ENCODE measurements around the gene TRIM49D1. TPM values are rescaled to one million over a fixed set of nuclear protein-coding genes. Genes with fewer than 3 reads are reported as not detected.

Gene TRIM49D1, protein sequence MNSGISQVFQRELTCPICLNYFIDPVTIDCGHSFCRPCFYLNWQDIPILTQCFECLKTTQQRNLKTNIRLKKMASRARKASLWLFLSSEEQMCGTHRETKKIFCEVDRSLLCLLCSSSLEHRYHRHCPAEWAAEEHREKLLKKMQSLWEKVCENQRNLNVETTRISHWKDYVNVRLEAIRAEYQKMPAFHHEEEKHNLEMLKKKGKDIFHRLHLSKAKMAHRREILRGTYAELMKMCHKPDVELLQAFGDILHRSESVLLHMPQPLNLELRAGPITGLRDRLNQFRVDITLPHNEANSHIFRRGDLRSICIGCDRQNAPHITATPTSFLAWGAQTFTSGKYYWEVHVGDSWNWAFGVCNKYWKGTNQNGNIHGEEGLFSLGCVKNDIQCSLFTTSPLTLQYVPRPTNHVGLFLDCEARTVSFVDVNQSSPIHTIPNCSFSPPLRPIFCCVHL
- total RNA-seq, result not detected in 2 replicates

DNA sequence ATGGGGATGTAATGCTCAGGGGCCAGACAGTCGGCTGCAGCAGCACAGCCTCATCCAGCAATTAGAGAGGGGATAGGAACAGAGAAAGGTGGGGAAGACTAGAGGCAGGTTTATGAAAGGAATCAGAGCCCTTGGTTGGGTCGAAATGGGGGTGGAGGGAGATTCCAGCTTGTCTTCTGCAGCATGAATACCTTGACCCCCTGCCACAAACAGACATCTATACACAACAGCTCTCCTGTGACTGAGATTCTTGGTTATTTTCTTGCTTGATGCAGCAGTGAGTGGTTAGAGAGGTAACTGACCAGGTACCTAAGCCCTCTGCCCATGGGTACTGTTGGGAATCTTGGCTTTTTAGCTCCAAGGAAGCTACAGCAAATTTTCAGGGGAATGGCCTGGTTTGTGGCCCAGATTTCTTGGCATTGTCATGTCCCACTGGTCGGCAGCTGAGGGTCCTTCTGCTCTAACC lies at the start of gene TRIM49D1:
Gene TRIM49D1 (minus strand): TSS at position 51 of the 466 bp plus-strand sequence. CDS start 4,535 bp downstream, outside the sequence.

DNA sequence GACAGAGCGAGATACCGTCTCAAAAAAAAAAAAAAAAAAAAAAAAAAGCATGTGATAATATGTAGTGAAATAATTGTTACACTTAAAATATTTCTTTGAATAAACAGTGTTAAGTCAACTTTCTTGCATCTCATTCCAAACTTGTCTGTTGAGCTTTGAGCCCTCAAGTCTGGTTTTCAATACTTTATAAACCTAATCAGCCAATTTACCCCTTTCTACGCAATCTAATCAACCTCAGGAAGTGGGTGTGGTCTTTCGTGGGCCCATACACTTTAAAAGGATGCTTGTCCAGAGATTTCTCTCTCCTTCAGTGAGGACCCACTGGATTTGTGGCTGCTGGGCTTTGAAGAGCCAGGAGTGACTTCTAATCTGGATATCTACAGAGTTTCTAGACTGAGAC lies 43.7 kb upstream of the TRIM49D1 start, which contains the start of gene TRIM64:
Gene TRIM64 (plus strand): TSS at position 301 of the 400 bp plus-strand sequence. CDS start 2,467 bp downstream, outside the sequence.

GRCh38 chr11:89923764-89924163 lies 1.7 kb upstream of the TRIM49D1 start, which contains the start of gene TRIM49D2:
TRIM49D2 (plus strand) TSS chr11:89924064; CDS start chr11:89926762, 2,698 bp downstream.

Other genes starting within 250 kb of the TRIM49D1 start
- gene TRIM77, start 211.9 kb downstream of the TRIM49D1 start, total RNA-seq, result not detected in 2 replicates
- gene TRIM49, start 113.7 kb downstream of the TRIM49D1 start, total RNA-seq, result not detected in 2 replicates
- not detected in 2 replicates for gene TRIM64B, start 43.8 kb downstream of the TRIM49D1 start, total RNA-seq
- gene TRIM49D2, start 1.8 kb upstream of the TRIM49D1 start, total RNA-seq, result not detected in 2 replicates
- not detected in 2 replicates for gene TRIM64, start 43.8 kb upstream of the TRIM49D1 start, total RNA-seq
- not detected in 2 replicates for gene TRIM49C, start 108.9 kb upstream of the TRIM49D1 start, total RNA-seq
- gene UBTFL1, start 163.7 kb upstream of the TRIM49D1 start, total RNA-seq, result not detected in 2 replicates
- gene NAALAD2, start 212.4 kb upstream of the TRIM49D1 start, total RNA-seq, result not detected in 2 replicates